CD14-positive monocyte (primary cell): ENCODE measurements around the gene CRYBG3. TPM values are rescaled to one million over a fixed set of nuclear protein-coding genes. Genes with fewer than 3 reads are reported as not detected.

Experiments
- DNase-seq, 3 donors: peaks; one replicate each; pipeline ENCODE4 v3.0.0-alpha.2; 2011 to 2022
- H2AFZ ChIP-seq: 2 replicates; pipeline ENCODE4 v1.6.0; 2012; ENCODE audit warnings: mild to moderate bottlenecking, low read depth, low read length, inconsistent platforms; ENCODE audit not compliant: insufficient read depth, poor library complexity, severe bottlenecking
- H3K27ac ChIP-seq, 2 donors: 1 replicate in 1 of 2; 2 replicates in 1 of 2; pipeline ENCODE4 v1.5.1; 2012 to 2013; ENCODE audit warnings: low read length in 2 of 2, control low read depth in 1 of 2, inconsistent platforms in 1 of 2, low read depth in 1 of 2, mild to moderate bottlenecking in 1 of 2
- H3K27me3 ChIP-seq, 2 donors: one replicate each; pipeline versions ENCODE4 v1.6.0 to v1.6.1; 2011 to 2013; ENCODE audit warnings: low read length in 2 of 2; ENCODE audit not compliant: control insufficient read depth in 2 of 2, insufficient read depth in 2 of 2
- H3K36me3 ChIP-seq, 2 donors: replicated peaks in 1 of 2; 1 replicate in 1 of 2; 2 replicates in 1 of 2; pipeline versions ENCODE4 v1.5.1 to v1.6.1; 2012 to 2013; ENCODE audit warnings: low read length in 2 of 2, control low read depth in 1 of 2, inconsistent platforms in 1 of 2, mild to moderate bottlenecking in 1 of 2; ENCODE audit not compliant: insufficient read depth in 2 of 2, control insufficient read depth in 1 of 2
- H3K4me1 ChIP-seq, 2 donors: 1 replicate in 1 of 2; 2 replicates in 1 of 2; pipeline versions ENCODE4 v1.5.1 to v1.6.1; 2012 to 2013; ENCODE audit warnings: low read length in 2 of 2, control low read depth in 1 of 2, inconsistent platforms in 1 of 2, mild to moderate bottlenecking in 1 of 2, moderate library complexity in 1 of 2; ENCODE audit not compliant: insufficient read depth in 2 of 2, control insufficient read depth in 1 of 2
- H3K4me2 ChIP-seq: replicated peaks from 2 replicates; pipeline ENCODE3; 2012; ENCODE audit warnings: low read length, moderate library complexity, mild to moderate bottlenecking; ENCODE audit not compliant: poor library complexity, severe bottlenecking; ENCODE audit errors: extremely low read depth
- H3K4me3 ChIP-seq, 3 experiments: fragments of 200-600 bp in 1 of 3; sonication (generic) in 1 of 3; replicated peaks in 1 of 3; 1 replicate in 2 of 3; 2 replicates in 1 of 3; pipeline ENCODE4 v1.5.1; 2011 to 2013; ENCODE audit warnings: low read length in 3 of 3, mild to moderate bottlenecking in 3 of 3, control low read depth in 2 of 3, low read depth in 2 of 3, inconsistent platforms in 1 of 3, moderate library complexity in 1 of 3
- H3K79me2 ChIP-seq: 2 replicates; pipeline ENCODE4 v1.6.0; 2012; ENCODE audit warnings: mild to moderate bottlenecking, control low read depth, inconsistent platforms, low read length, moderate library complexity; ENCODE audit not compliant: insufficient read depth
- H3K9ac ChIP-seq: 2 replicates; pipeline ENCODE4 v1.6.0; 2017; ENCODE audit warnings: low read length, mild to moderate bottlenecking; ENCODE audit not compliant: insufficient read depth, poor library complexity, severe bottlenecking
- H3K9me3 ChIP-seq, 2 donors: replicated peaks in 1 of 2; 1 replicate in 1 of 2; 2 replicates in 1 of 2; pipeline versions ENCODE4 v1.5.1 to v1.6.1; 2012 to 2013; ENCODE audit warnings: low read length in 2 of 2, control low read depth in 1 of 2; ENCODE audit not compliant: control insufficient read depth in 1 of 2, insufficient read depth in 1 of 2
- H4K20me1 ChIP-seq: 2 replicates; pipeline ENCODE4 v1.6.0; 2012; ENCODE audit warnings: mild to moderate bottlenecking, low read length, control low read depth, moderate library complexity; ENCODE audit not compliant: insufficient read depth
- H3K27ac Mint-ChIP-seq, 7 donors: one replicate each; pipeline ENCODE4 v1.8.0; 2020; ENCODE audit warnings: mild to moderate bottlenecking in 7 of 7, mixed read lengths in 7 of 7, moderate library complexity in 6 of 7, inconsistent platforms in 2 of 7
- H3K27me3 Mint-ChIP-seq, 3 donors: one replicate each; pipeline ENCODE4 v1.8.0; 2021 to 2022; ENCODE audit warnings: low read depth in 3 of 3, mild to moderate bottlenecking in 3 of 3, mixed read lengths in 3 of 3, moderate library complexity in 3 of 3, inconsistent platforms in 1 of 3
- H3K36me3 Mint-ChIP-seq, 2 donors: one replicate each; pipeline ENCODE4 v1.8.0; 2020; ENCODE audit warnings: mixed read lengths in 2 of 2, inconsistent platforms in 1 of 2, mild to moderate bottlenecking in 1 of 2
- H3K4me1 Mint-ChIP-seq: one replicate; pipeline ENCODE4 v1.8.0; 2020; ENCODE audit warnings: mild to moderate bottlenecking, mixed read lengths
- H3K4me3 Mint-ChIP-seq, 2 donors: one replicate each; pipeline ENCODE4 v1.8.0; 2020; ENCODE audit warnings: mild to moderate bottlenecking in 2 of 2, mixed read lengths in 2 of 2, moderate library complexity in 1 of 2
- H3K9me3 Mint-ChIP-seq, 7 donors: one replicate each; pipeline ENCODE4 v1.8.0; 2020 to 2022; ENCODE audit warnings: mixed read lengths in 7 of 7, mild to moderate bottlenecking in 6 of 7, moderate library complexity in 6 of 7, inconsistent platforms in 2 of 7
- WGBS: methylation state at CpG from one replicate; pipeline ENCODE4 v1.1.5; 2013; ENCODE audit warnings: missing lambda C conversion rate; ENCODE audit not compliant: insufficient coverage; 5-methylcytosine and 5-hydroxymethylcytosine counted together
- intact Hi-C, 2 donors: fragments of 100-400 bp; cut with micrococcal nuclease; formaldehyde crosslinking; loops; one replicate each; pipeline versions ENCODE4 v1.15.0 to v1.15.1; 2023
- polyA plus RNA-seq, 3 donors: library from polyadenylated mRNA; depleted of rRNA in 1 of 3; unstranded in 2 of 3; stranded (reverse) in 1 of 3; fragments of 300-500 nt in 2 of 3; fragments of >200 nt in 1 of 3; fragmentation: Illumina TruSeq in 2 of 3; gene quantifications; 1 replicate in 2 of 3; 2 replicates in 1 of 3; pipeline ENCODE4 v1.2.3, GENCODE V29; 2012 to 2021
- TF ChIP-seq, protein P1 (sequence below): fragments of 200-600 bp; IDR thresholded peaks from one replicate; pipeline ENCODE4 v1.8.0; 2022; ENCODE audit warnings: antibody characterized with exemption, mild to moderate bottlenecking

Gene CRYBG3
- polyA plus RNA-seq, 3 donors, result 2.3 to 6.8 (median 5.3) TPM

DNA sequence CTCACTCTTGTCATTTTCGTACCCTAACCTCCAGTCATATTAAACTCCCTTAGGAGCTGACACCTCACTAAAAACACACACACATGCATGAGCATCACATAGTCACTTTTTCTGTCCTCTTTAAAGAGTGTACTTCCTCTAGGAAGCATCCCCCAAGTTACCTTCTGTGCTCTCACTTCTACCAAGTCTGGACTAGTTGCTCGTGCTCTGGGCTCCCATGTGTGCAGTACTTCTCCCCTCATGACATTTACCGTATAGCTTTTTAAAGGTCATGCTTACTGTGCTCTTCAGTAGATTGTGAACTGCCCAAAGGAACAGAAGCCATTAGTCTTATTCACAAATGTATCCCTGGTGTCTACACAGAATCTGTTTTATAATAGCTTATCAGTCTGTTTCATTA lies 42.0 kb downstream of the CRYBG3 start:
- TF ChIP-seq, protein P1, sequence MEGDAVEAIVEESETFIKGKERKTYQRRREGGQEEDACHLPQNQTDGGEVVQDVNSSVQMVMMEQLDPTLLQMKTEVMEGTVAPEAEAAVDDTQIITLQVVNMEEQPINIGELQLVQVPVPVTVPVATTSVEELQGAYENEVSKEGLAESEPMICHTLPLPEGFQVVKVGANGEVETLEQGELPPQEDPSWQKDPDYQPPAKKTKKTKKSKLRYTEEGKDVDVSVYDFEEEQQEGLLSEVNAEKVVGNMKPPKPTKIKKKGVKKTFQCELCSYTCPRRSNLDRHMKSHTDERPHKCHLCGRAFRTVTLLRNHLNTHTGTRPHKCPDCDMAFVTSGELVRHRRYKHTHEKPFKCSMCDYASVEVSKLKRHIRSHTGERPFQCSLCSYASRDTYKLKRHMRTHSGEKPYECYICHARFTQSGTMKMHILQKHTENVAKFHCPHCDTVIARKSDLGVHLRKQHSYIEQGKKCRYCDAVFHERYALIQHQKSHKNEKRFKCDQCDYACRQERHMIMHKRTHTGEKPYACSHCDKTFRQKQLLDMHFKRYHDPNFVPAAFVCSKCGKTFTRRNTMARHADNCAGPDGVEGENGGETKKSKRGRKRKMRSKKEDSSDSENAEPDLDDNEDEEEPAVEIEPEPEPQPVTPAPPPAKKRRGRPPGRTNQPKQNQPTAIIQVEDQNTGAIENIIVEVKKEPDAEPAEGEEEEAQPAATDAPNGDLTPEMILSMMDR, result no peak
- no peak overlapping the region for H2AFZ ChIP-seq
- no peaks in the 10 kb centered on the region for H3K27me3 ChIP-seq
- no peaks in the 10 kb centered on the region for H3K9me3 ChIP-seq
- peaks cover 8 to 26% of the 10 kb centered on the region in 2 donors for H3K36me3 ChIP-seq
- H3K27ac ChIP-seq, result no peak overlapping the region
- H3K79me2 ChIP-seq, result peaks cover 15% of the 10 kb centered on the region
- Mint-ChIP-seq H3K36me3 (peaks cover 18 to 21% of the 10 kb centered on the region in 2 donors), H3K4me1 (no peaks in the 10 kb centered on the region), H3K4me3 (no peak overlapping the region), H3K27ac (no peak overlapping the region), H3K9me3 (peaks cover 0 to 8% (median 0%) of the 10 kb centered on the region in 7 donors), H3K27me3 (no peaks in the 10 kb centered on the region)
- intact Hi-C loops, result no loop called here
- no peak overlapping the region for H3K4me2 ChIP-seq
- no peak overlapping the region for H3K9ac ChIP-seq
- no peaks in the 10 kb centered on the region for H3K4me1 ChIP-seq
- H4K20me1 ChIP-seq, result peaks cover 34% of the 10 kb centered on the region
- H3K4me3 ChIP-seq, result no peak overlapping the region
- DNase-seq, result no peak
- WGBS, result 95% methylated on average over 3 of the region's 3 CpGs

DNA sequence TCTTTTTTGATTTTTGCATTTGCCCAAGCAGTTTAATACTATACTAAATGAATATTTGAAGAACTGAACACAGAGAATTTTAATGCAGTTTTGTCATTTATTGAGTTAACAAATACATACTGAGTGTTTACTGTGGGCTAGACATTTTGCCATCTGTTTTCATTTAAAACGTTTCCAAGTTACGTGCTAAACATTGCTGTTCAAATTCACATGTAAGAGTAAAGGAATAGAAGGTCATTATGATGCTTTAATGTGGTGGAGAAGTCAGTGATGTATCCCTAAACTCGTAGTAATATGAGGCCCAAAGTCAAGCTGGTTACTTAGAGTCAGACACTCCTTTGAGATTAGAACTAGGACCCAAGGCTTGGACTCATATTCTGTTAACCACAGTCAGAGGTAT lies 49.4 kb downstream of the CRYBG3 start:
- H3K27ac Mint-ChIP-seq, result no peak overlapping the region
- intact Hi-C loops, result no loop called here
- H3K27ac ChIP-seq, result no peak overlapping the region

More for the DNA sequence above, 49.4 kb downstream of the CRYBG3 start:
- no peaks in the 10 kb centered on the region for H3K27me3 Mint-ChIP-seq
- no peaks in the 10 kb centered on the region for H3K4me1 Mint-ChIP-seq
- H3K9me3 Mint-ChIP-seq, result peaks cover 4 to 13% (median 11%) of the 10 kb centered on the region in 7 donors
- TF ChIP-seq, protein P1, result no peak
- H3K4me3 Mint-ChIP-seq, result no peak overlapping the region
- Histone ChIP-seq H3K9me3 (peaks cover 0 to 4% of the 10 kb centered on the region in 2 donors), H2AFZ (no peak overlapping the region), H3K9ac (no peak overlapping the region), H3K4me1 (no peaks in the 10 kb centered on the region), H3K27me3 (no peaks in the 10 kb centered on the region), H4K20me1 (no peaks in the 10 kb centered on the region), H3K4me2 (no peak overlapping the region), H3K79me2 (no peaks in the 10 kb centered on the region), H3K36me3 (peaks cover 6 to 40% of the 10 kb centered on the region in 2 donors), H3K4me3 (no peak overlapping the region)
- WGBS, result 100% methylated on average over 1 of the region's 3 CpGs
- H3K36me3 Mint-ChIP-seq, result peaks cover 25 to 27% of the 10 kb centered on the region in 2 donors
- DNase-seq, result no peak
